ENCODE measurements around the gene PRELID2. TPM values are rescaled to one million over a fixed set of nuclear protein-coding genes. Genes with fewer than 3 reads are reported as not detected.

PRELID2 gene
- total RNA-seq, 1 donor from 2014 or later, result 19.9 TPM

- Mint-ChIP-seq H3K27me3 (ENCODE audit: low read depth) (no peaks in the 10 kb centered on the region), H3K36me3 (peaks cover 12% of the 10 kb centered on the region), H3K27ac (no peak overlapping the region), H3K4me1 (no peaks in the 10 kb centered on the region), H3K9me3 (peaks cover 5% of the 10 kb centered on the region), H3K4me3 (no peak overlapping the region)
- TF ChIP-seq, protein P1, sequence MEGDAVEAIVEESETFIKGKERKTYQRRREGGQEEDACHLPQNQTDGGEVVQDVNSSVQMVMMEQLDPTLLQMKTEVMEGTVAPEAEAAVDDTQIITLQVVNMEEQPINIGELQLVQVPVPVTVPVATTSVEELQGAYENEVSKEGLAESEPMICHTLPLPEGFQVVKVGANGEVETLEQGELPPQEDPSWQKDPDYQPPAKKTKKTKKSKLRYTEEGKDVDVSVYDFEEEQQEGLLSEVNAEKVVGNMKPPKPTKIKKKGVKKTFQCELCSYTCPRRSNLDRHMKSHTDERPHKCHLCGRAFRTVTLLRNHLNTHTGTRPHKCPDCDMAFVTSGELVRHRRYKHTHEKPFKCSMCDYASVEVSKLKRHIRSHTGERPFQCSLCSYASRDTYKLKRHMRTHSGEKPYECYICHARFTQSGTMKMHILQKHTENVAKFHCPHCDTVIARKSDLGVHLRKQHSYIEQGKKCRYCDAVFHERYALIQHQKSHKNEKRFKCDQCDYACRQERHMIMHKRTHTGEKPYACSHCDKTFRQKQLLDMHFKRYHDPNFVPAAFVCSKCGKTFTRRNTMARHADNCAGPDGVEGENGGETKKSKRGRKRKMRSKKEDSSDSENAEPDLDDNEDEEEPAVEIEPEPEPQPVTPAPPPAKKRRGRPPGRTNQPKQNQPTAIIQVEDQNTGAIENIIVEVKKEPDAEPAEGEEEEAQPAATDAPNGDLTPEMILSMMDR (IDR thresholded peaks at IDR 0.05; ENCODE audit: unreplicated experiment), result no peak
- DNase-seq (ENCODE audit: low spot score in 2 of 2, unreplicated experiment in 2 of 2), result no peak
These were observed 59.7 kb downstream of the PRELID2 start for GRCh38 chr5:145775411-145775810.

DNA sequence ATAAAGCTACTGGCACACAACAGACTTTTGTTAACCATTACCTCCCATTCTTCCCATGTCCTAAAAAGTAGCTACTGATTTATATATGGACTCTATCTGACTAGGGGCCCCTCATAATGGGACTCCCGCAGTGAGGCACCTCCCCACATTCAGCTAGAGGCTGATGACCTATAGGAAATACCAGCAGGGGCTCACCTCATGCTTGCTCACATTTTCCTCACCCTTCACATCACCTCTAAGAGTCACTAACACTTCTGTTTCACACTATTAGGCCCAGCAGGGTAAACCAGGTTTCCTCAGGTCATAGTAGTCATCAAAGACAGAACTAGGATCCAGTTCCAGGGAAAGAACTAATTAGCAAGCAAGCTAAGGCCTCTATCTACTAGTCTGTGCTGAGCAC, 60.7 kb downstream of the PRELID2 start:
- no peak for DNase-seq (ENCODE audit: low spot score in 2 of 2, unreplicated experiment in 2 of 2)
- Mint-ChIP-seq H3K27ac (no peak overlapping the region), H3K36me3 (peaks cover 12% of the 10 kb centered on the region), H3K27me3 (ENCODE audit: low read depth) (no peaks in the 10 kb centered on the region), H3K4me1 (no peaks in the 10 kb centered on the region), H3K9me3 (peaks cover 5% of the 10 kb centered on the region), H3K4me3 (no peak overlapping the region)
- TF ChIP-seq, protein P1 (IDR thresholded peaks at IDR 0.05; ENCODE audit: unreplicated experiment), result no peak

DNA sequence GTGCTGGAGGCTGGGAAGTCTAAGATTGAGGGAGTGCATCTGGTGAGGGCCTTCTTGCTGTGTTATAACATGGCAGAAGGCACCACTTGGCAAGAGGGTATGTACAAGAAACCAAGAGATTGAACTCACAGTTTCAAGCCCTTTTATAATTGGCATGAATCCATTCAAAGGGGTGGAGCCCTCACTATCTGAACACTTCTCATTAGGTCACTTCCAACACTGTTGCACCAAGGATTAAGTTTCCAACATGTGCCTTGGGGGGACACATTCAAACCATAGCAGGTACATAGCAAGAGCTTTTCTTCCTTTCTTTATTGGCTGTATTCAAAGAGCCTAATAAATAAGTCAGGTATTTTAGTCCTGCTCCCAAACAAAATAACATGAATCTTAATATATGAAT, 62.7 kb downstream of the PRELID2 start:
- TF ChIP-seq, protein P1 (IDR thresholded peaks at IDR 0.05; ENCODE audit: unreplicated experiment), result no peak
- Mint-ChIP-seq H3K27me3 (ENCODE audit: low read depth) (no peaks in the 10 kb centered on the region), H3K36me3 (peaks cover 11% of the 10 kb centered on the region), H3K4me1 (no peaks in the 10 kb centered on the region), H3K27ac (no peak overlapping the region), H3K4me3 (no peak overlapping the region), H3K9me3 (peaks cover 6% of the 10 kb centered on the region)
- no peak for DNase-seq (ENCODE audit: low spot score in 2 of 2, unreplicated experiment in 2 of 2)

GRCh38 chr5:145768863-145769262, 66.3 kb downstream of the PRELID2 start:
- DNase-seq (ENCODE audit: low spot score in 2 of 2, unreplicated experiment in 2 of 2), result no peak
- TF ChIP-seq, protein P1 (IDR thresholded peaks at IDR 0.05; ENCODE audit: unreplicated experiment), result no peak
- no peak overlapping the region for H3K4me3 Mint-ChIP-seq
- H3K9me3 Mint-ChIP-seq, result peaks cover 10% of the 10 kb centered on the region
- no peaks in the 10 kb centered on the region for H3K27me3 Mint-ChIP-seq (ENCODE audit: low read depth)
- peaks cover 18% of the 10 kb centered on the region for H3K36me3 Mint-ChIP-seq
- H3K4me1 Mint-ChIP-seq, result peaks cover 6% of the 10 kb centered on the region
- no peak overlapping the region for H3K27ac Mint-ChIP-seq

DNA sequence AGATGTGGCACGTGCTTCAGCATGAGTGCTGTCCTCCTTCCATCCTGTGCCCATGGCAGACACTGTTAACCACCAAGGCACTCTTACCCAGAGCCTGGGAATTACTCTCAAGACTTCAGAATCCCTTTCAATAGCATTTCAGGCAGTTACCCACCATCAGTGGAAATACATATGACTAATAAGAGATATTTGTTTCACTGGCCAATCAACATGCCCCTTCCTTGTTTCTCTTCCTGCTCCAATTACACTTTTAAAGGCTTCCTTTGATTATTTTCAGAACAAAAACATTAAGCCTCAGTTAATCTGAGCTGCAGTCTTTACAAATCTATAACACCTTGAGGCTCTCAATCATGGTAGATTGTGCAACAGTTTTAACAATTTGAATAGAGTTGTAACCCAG, 70.8 kb downstream of the PRELID2 start:
- peaks cover 6% of the 10 kb centered on the region for H3K4me1 Mint-ChIP-seq
- peaks cover 5% of the 10 kb centered on the region for H3K9me3 Mint-ChIP-seq
- H3K27ac Mint-ChIP-seq, result no peak overlapping the region
- DNase-seq (ENCODE audit: low spot score in 2 of 2, unreplicated experiment in 2 of 2), result no peak
- H3K36me3 Mint-ChIP-seq, result peaks cover 14% of the 10 kb centered on the region
- TF ChIP-seq, protein P1 (IDR thresholded peaks at IDR 0.05; ENCODE audit: unreplicated experiment), result no peak
- H3K27me3 Mint-ChIP-seq (ENCODE audit: low read depth), result no peaks in the 10 kb centered on the region
- no peak overlapping the region for H3K4me3 Mint-ChIP-seq

GRCh38 chr5:145762833-145763232, 72.3 kb downstream of the PRELID2 start:
- H3K36me3 Mint-ChIP-seq, result peaks cover 12% of the 10 kb centered on the region
- no peak overlapping the region for H3K27ac Mint-ChIP-seq
- H3K4me1 Mint-ChIP-seq, result peaks cover 6% of the 10 kb centered on the region
- no peak for DNase-seq (ENCODE audit: low spot score in 2 of 2, unreplicated experiment in 2 of 2)
- no peaks in the 10 kb centered on the region for H3K27me3 Mint-ChIP-seq (ENCODE audit: low read depth)
- TF ChIP-seq, protein P1 (IDR thresholded peaks at IDR 0.05; ENCODE audit: unreplicated experiment), result no peak
- peaks cover 5% of the 10 kb centered on the region for H3K9me3 Mint-ChIP-seq
- no peak overlapping the region for H3K4me3 Mint-ChIP-seq

All from mesothelial cell of epicardium (in vitro differentiated cells).